Neural progenitor cell (in vitro differentiated cells): ENCODE results near the gene LATS1. TPM values are rescaled to one million over a fixed set of nuclear protein-coding genes. Genes with fewer than 3 reads are reported as not detected.
A peak's percentile ranks its signal among the peaks of the same experiment; 100 is the strongest.

Experiments used
- DNase-seq: peaks from one replicate; pipeline ENCODE4 v3.0.0-alpha.2; 2016; ENCODE audit warnings: low spot score
- H2AFZ ChIP-seq: fragments of 200-600 bp; sonication (generic); replicated peaks from 2 replicates; pipeline ENCODE4 v1.6.1; 2016; ENCODE audit warnings: antibody characterized with exemption
- H3F3A ChIP-seq: fragments of 200-600 bp; sonication (generic); 2 replicates; pipeline ENCODE4 v1.6.1; 2016; ENCODE audit warnings: antibody characterized with exemption, low read depth
- H3K27ac ChIP-seq: fragments of 200-600 bp; sonication (generic); 2 replicates; pipeline ENCODE4 v1.5.1; 2016; ENCODE audit warnings: mild to moderate bottlenecking
- H3K27me3 ChIP-seq: fragments of 200-600 bp; sonication (generic); 2 replicates; pipeline ENCODE4 v1.6.1; 2016; ENCODE audit warnings: mild to moderate bottlenecking, moderate library complexity
- H3K36me3 ChIP-seq: fragments of 200-600 bp; sonication (generic); 2 replicates; pipeline ENCODE4 v1.5.1; 2016
- H3K4me1 ChIP-seq: fragments of 200-600 bp; sonication (generic); 2 replicates; pipeline ENCODE4 v1.6.1; 2016; ENCODE audit warnings: mixed run types
- H3K4me2 ChIP-seq: fragments of 200-600 bp; sonication (generic); 2 replicates; pipeline ENCODE4 v1.6.1; 2016
- H3K4me3 ChIP-seq: fragments of 200-600 bp; sonication (generic); 2 replicates; pipeline ENCODE4 v1.5.1; 2016
- H3K79me2 ChIP-seq: fragments of 200-600 bp; sonication (generic); 2 replicates; pipeline ENCODE4 v1.6.1; 2016; ENCODE audit warnings: low read depth
- H3K9ac ChIP-seq: fragments of 200-600 bp; sonication (generic); 2 replicates; pipeline ENCODE4 v1.6.1; 2016
- H3K9me3 ChIP-seq: fragments of 200-600 bp; sonication (generic); 2 replicates; pipeline ENCODE4 v1.5.1; 2016; ENCODE audit warnings: low read depth
- H4K20me1 ChIP-seq: fragments of 200-600 bp; sonication (generic); 2 replicates; pipeline ENCODE4 v1.6.1; 2016; ENCODE audit warnings: low read depth
- H3K27ac Mint-ChIP-seq: 3 replicates; pipeline ENCODE4 v1.8.0; 2021; ENCODE audit warnings: mixed read lengths
- H3K27me3 Mint-ChIP-seq: 2 replicates; pipeline ENCODE4 v1.8.0; 2022; ENCODE audit warnings: low read depth, mild to moderate bottlenecking, inconsistent platforms, moderate library complexity, mixed read lengths; ENCODE audit not compliant: insufficient read depth
- H3K36me3 Mint-ChIP-seq: 3 replicates; pipeline ENCODE4 v1.8.0; 2021; ENCODE audit warnings: mixed read lengths
- H3K4me1 Mint-ChIP-seq: 3 replicates; pipeline ENCODE4 v1.8.0; 2021; ENCODE audit warnings: mixed read lengths
- H3K4me3 Mint-ChIP-seq: 3 replicates; pipeline ENCODE4 v1.8.0; 2021; ENCODE audit warnings: mild to moderate bottlenecking, moderate library complexity, mixed read lengths
- H3K9me3 Mint-ChIP-seq: 3 replicates; pipeline ENCODE4 v1.8.0; 2020; ENCODE audit warnings: mixed read lengths
- CTCF ChIP-seq: fragments of 200-600 bp; sonication (generic); IDR thresholded peaks from 2 replicates; pipeline ENCODE4 v1.5.1; 2017; ENCODE audit warnings: antibody characterized with exemption, mild to moderate bottlenecking
- EZH2 ChIP-seq: fragments of 200-600 bp; sonication (generic); IDR thresholded peaks from 2 replicates; pipeline ENCODE4 v1.6.1; 2017; ENCODE audit warnings: antibody characterized with exemption, mild to moderate bottlenecking, moderate library complexity
- EZH2phosphoT487 ChIP-seq: fragments of 200-600 bp; sonication (generic); IDR thresholded peaks from 2 replicates; pipeline ENCODE4 v1.6.1; 2017; ENCODE audit warnings: antibody characterized with exemption
- total RNA-seq: library from RNA; depleted of rRNA; stranded (reverse); fragments of >200 nt; gene quantifications from 2 replicates; pipeline ENCODE4 v1.2.3, GENCODE V29; 2015; ENCODE audit warnings: low replicate concordance

Gene LATS1
- total RNA-seq, 1 donor from 2014 or later = 28.0 TPM

- H3K4me2 ChIP-seq = no peak overlapping the region
- H3K4me1 ChIP-seq = no peaks in the 10 kb centered on the region
- peaks cover 9% of the 10 kb centered on the region for H3K36me3 Mint-ChIP-seq
- no peaks in the 10 kb centered on the region for H3K9me3 Mint-ChIP-seq
- no peaks in the 10 kb centered on the region for H3K9me3 ChIP-seq
- no peak overlapping the region for H3K27ac ChIP-seq
- H3K4me3 ChIP-seq = no peak overlapping the region
- H3K4me1 Mint-ChIP-seq = no peaks in the 10 kb centered on the region
- H2AFZ ChIP-seq = no peak overlapping the region
- no peaks in the 10 kb centered on the region for H4K20me1 ChIP-seq
- H3F3A ChIP-seq = no peaks in the 10 kb centered on the region
- H3K9ac ChIP-seq = no peak overlapping the region
- H3K36me3 ChIP-seq = no peaks in the 10 kb centered on the region
- H3K27ac Mint-ChIP-seq = no peak overlapping the region
- peaks cover 3% of the 10 kb centered on the region for H3K27me3 Mint-ChIP-seq
- peak; percentile 58 for DNase-seq
- H3K27me3 ChIP-seq = no peaks in the 10 kb centered on the region
- H3K79me2 ChIP-seq = no peaks in the 10 kb centered on the region
- TF ChIP-seq EZH2phosphoT487 (no peak), EZH2 (no peak), CTCF (peak; percentile 66)
- no peak overlapping the region for H3K4me3 Mint-ChIP-seq
Observed at GRCh38 chr6:149723771-149724417, 6.0 kb upstream of the LATS1 start.

- H3K36me3 ChIP-seq = no peaks in the 10 kb centered on the region
- no peak overlapping the region for H2AFZ ChIP-seq
- peaks cover 8% of the 10 kb centered on the region for H3K36me3 Mint-ChIP-seq
- peaks cover 6% of the 10 kb centered on the region for H3K79me2 ChIP-seq
- no peaks in the 10 kb centered on the region for H4K20me1 ChIP-seq
- H3K4me1 ChIP-seq = peaks cover 5% of the 10 kb centered on the region
- H3K27ac Mint-ChIP-seq = no peak overlapping the region
- no peaks in the 10 kb centered on the region for H3K9me3 ChIP-seq
- TF ChIP-seq EZH2 = no peak
- no peak for TF ChIP-seq CTCF
- TF ChIP-seq EZH2phosphoT487 = no peak
- no peak overlapping the region for H3K9ac ChIP-seq
- peaks cover 6% of the 10 kb centered on the region for H3F3A ChIP-seq
- no peak for DNase-seq
- peaks cover 6% of the 10 kb centered on the region for H3K27me3 Mint-ChIP-seq
- H3K4me2 ChIP-seq = no peak overlapping the region
- no peaks in the 10 kb centered on the region for H3K27me3 ChIP-seq
- peaks cover 3% of the 10 kb centered on the region for H3K4me1 Mint-ChIP-seq
- no peak overlapping the region for H3K27ac ChIP-seq
- no peak overlapping the region for H3K4me3 Mint-ChIP-seq
- H3K9me3 Mint-ChIP-seq = no peaks in the 10 kb centered on the region
- H3K4me3 ChIP-seq = no peak overlapping the region
Observed at GRCh38 chr6:149723262-149723661, 5.4 kb upstream of the LATS1 start.

GRCh38 chr6:149719531-149719930, 1.6 kb upstream of the LATS1 start:
- peaks cover 6% of the 10 kb centered on the region for H3K36me3 Mint-ChIP-seq
- peak overlapping the region; percentile 49 for H3K4me3 Mint-ChIP-seq
- Histone ChIP-seq H3K9me3 (no peaks in the 10 kb centered on the region), H3F3A (peaks cover 17% of the 10 kb centered on the region), H4K20me1 (peaks cover 7% of the 10 kb centered on the region), H3K79me2 (peaks cover 42% of the 10 kb centered on the region), H3K27me3 (no peaks in the 10 kb centered on the region), H3K4me2 (no peak overlapping the region), H3K4me1 (peaks cover 18% of the 10 kb centered on the region), H3K9ac (no peak overlapping the region), H3K4me3 (no peak overlapping the region), H3K27ac (no peak overlapping the region), H2AFZ (no peak overlapping the region), H3K36me3 (no peaks in the 10 kb centered on the region)
- no peak for DNase-seq
- peaks cover 9% of the 10 kb centered on the region for H3K27me3 Mint-ChIP-seq
- peaks cover 18% of the 10 kb centered on the region for H3K4me1 Mint-ChIP-seq
- no peak for TF ChIP-seq EZH2phosphoT487
- no peak for TF ChIP-seq EZH2
- TF ChIP-seq CTCF = no peak
- H3K9me3 Mint-ChIP-seq = no peaks in the 10 kb centered on the region
- no peak overlapping the region for H3K27ac Mint-ChIP-seq
